A549 (cell line): ENCODE data around the gene DCN. TPM values are rescaled to one million over a fixed set of nuclear protein-coding genes. Genes with fewer than 3 reads are reported as not detected.

ENCODE experiments used
- ATAC-seq, 2 experiments: fragments of 200-7000 bp in 1 of 2; fragments of >200 bp in 1 of 2; cut with Nextera tagmentation in 1 of 2; cut with Tn5 transposase in 1 of 2; 3 replicates each; pipeline versions ENCODE4 v1.8.0 to v1.9.1; 2018 to 2020; ENCODE audit warnings: mild to moderate bottlenecking in 1 of 2, moderate library complexity in 1 of 2
- CTCF ChIA-PET: fragments of 300-600 bp; sonication (Branson Sonifier 250); formaldehyde crosslinking; extraction: SDS; loops from one replicate; lab custom pipeline; 2021; ENCODE audit warnings: antibody characterized with exemption, inconsistent platforms; lab: Yijun Ruan, JAX
- POLR2A ChIA-PET: fragments of 350-600 bp; formaldehyde crosslinking; extraction: SDS; loops from one replicate; lab custom pipeline; 2021; ENCODE audit warnings: antibody characterized with exemption, inconsistent platforms; lab: Yijun Ruan, JAX
- DNase-seq, 2 experiments: peaks; one replicate each; pipeline versions ENCODE4 v3.0.0 to v3.0.0-alpha.2; 2011 to 2016; ENCODE audit warnings: low read depth in 1 of 2, low spot score in 1 of 2
- FAIRE-seq: peaks from 2 replicates; lab custom pipeline; 2011; peaks lifted over from hg19 to GRCh38; lab: Jason Lieb, UNC
- H3K27ac ChIP-seq, 2 experiments: fragments of >200 bp; sonication (Bioruptor Twin); formaldehyde crosslinking; 3 replicates each; pipeline ENCODE4 v1.5.1; 2016 to 2017
- H3K4me1 ChIP-seq: fragments of >200 bp; sonication (Bioruptor Twin); formaldehyde crosslinking; 3 replicates; pipeline ENCODE4 v1.6.1; 2016
- H3K4me2 ChIP-seq: fragments of >200 bp; sonication (Bioruptor Twin); formaldehyde crosslinking; 3 replicates; pipeline ENCODE4 v1.6.1; 2016
- H3K4me3 ChIP-seq: fragments of >200 bp; sonication (Bioruptor Twin); formaldehyde crosslinking; 3 replicates; pipeline ENCODE4 v1.5.1; 2016
- H3K9me3 ChIP-seq: fragments of >200 bp; sonication (Bioruptor Twin); formaldehyde crosslinking; 3 replicates; pipeline ENCODE4 v1.6.1; 2016
- E2F6 ChIP-seq: IDR thresholded peaks from 2 replicates; pipeline ENCODE4 v1.6.1; 2012; ENCODE audit warnings: low read depth, borderline replicate concordance
- EHMT2 ChIP-seq: fragments of 200-600 bp; sonication (generic); IDR thresholded peaks from 2 replicates; pipeline ENCODE4 v1.6.1; 2016; ENCODE audit warnings: antibody characterized with exemption, low read depth, mild to moderate bottlenecking, moderate library complexity
- EP300 ChIP-seq, 2 experiments: fragments of >200 bp; sonication (Bioruptor Twin); formaldehyde crosslinking; IDR thresholded peaks; 2 replicates in 1 of 2; 3 replicates in 1 of 2; pipeline ENCODE4 v1.6.1; 2016 to 2017
- FOXS1 ChIP-seq: fragments of 250-450 bp; sonication (Bioruptor Pico); IDR thresholded peaks from 2 replicates; pipeline ENCODE4 v1.5.0; 2020; ENCODE audit warnings: mild to moderate bottlenecking, moderate library complexity
- GATA3 ChIP-seq: IDR thresholded peaks from 2 replicates; pipeline ENCODE4 v1.6.1; 2012; ENCODE audit warnings: borderline replicate concordance
- HEYL ChIP-seq: fragments of 250-450 bp; sonication (Bioruptor Pico); IDR thresholded peaks from 2 replicates; pipeline ENCODE4 v1.8.0; 2021; ENCODE audit warnings: mild to moderate bottlenecking, moderate library complexity
- HOXB13 ChIP-seq: fragments of 250-450 bp; sonication (Bioruptor Pico); IDR thresholded peaks from 2 replicates; pipeline ENCODE4 v1.5.0; 2020; ENCODE audit warnings: low read depth, mild to moderate bottlenecking, moderate library complexity
- HOXB5 ChIP-seq: fragments of 250-450 bp; sonication (Bioruptor Pico); IDR thresholded peaks from 2 replicates; pipeline ENCODE4 v1.5.0; 2020; ENCODE audit warnings: mild to moderate bottlenecking, moderate library complexity
- JUN ChIP-seq, 2 experiments: fragments of >200 bp; sonication (Bioruptor Twin); formaldehyde crosslinking; IDR thresholded peaks; 2 replicates in 1 of 2; 3 replicates in 1 of 2; pipeline ENCODE4 v1.6.1; 2016 to 2017
- JUNB ChIP-seq: fragments of >200 bp; sonication (Bioruptor Twin); formaldehyde crosslinking; IDR thresholded peaks from 2 replicates; pipeline ENCODE4 v1.6.1; 2016
- KDM1A ChIP-seq: fragments of 200-600 bp; sonication (generic); IDR thresholded peaks from 2 replicates; pipeline ENCODE4 v1.6.1; 2016; ENCODE audit warnings: low read depth, mild to moderate bottlenecking
- MAFK ChIP-seq: fragments of 450-650 bp; IDR thresholded peaks from 2 replicates; pipeline ENCODE4 v1.6.1; 2014; ENCODE audit not compliant: partially characterized antibody
- NFE2L2 ChIP-seq: fragments of 150-350 bp; conservative IDR thresholded peaks from 2 replicates; pipeline ENCODE4 v1.6.1; 2014; ENCODE audit warnings: low read length
- RAD21 ChIP-seq, 2 experiments: fragments of >200 bp in 1 of 2; sonication (Bioruptor Twin) in 1 of 2; formaldehyde crosslinking in 1 of 2; IDR thresholded peaks in 1 of 2; conservative IDR thresholded peaks in 1 of 2; 2 replicates in 1 of 2; 3 replicates in 1 of 2; pipeline ENCODE4 v1.6.1; 2012 to 2018; ENCODE audit warnings: inconsistent platforms in 1 of 2
- RARB ChIP-seq: fragments of 250-450 bp; sonication (Bioruptor Pico); IDR thresholded peaks from 2 replicates; pipeline ENCODE4 v1.8.0; 2021; ENCODE audit warnings: mild to moderate bottlenecking, moderate library complexity
- SMC3 ChIP-seq: fragments of >200 bp; sonication (Bioruptor Twin); formaldehyde crosslinking; IDR thresholded peaks from 3 replicates; pipeline ENCODE4 v1.6.1; 2018; ENCODE audit warnings: inconsistent platforms
- ZNF302 ChIP-seq: fragments of 250-450 bp; sonication (Bioruptor Pico); IDR thresholded peaks from 2 replicates; pipeline ENCODE4 v1.9.0; 2021; ENCODE audit warnings: inconsistent platforms, mild to moderate bottlenecking, moderate library complexity
- ZSCAN20 ChIP-seq: fragments of 250-450 bp; sonication (Bioruptor Pico); IDR thresholded peaks from 2 replicates; pipeline ENCODE4 v1.8.0; 2022; ENCODE audit warnings: mild to moderate bottlenecking, moderate library complexity
- WGBS: methylation state at CpG from one replicate; pipeline ENCODE4 v1.1.6; 2017; ENCODE audit errors: missing lambda C conversion rate; 5-methylcytosine and 5-hydroxymethylcytosine counted together
- polyA plus RNA-seq, 4 experiments: library from polyadenylated mRNA; depleted of rRNA in 3 of 4; stranded (reverse); fragments of >200 nt; fragmentation: RNase III in 1 of 4; extraction: RNeasy Plus Mini Kit Qiagen cat#74134 plus additional on column Dnase treatment in 1 of 4; gene quantifications; 2 replicates in 3 of 4; 3 replicates in 1 of 4; pipeline ENCODE4 v1.2.3, GENCODE V29; 2011 to 2017
- TF ChIP-seq, protein P1 (sequence below): IDR thresholded peaks from 2 replicates; pipeline ENCODE4 v1.6.1; 2012
- TF ChIP-seq, protein P2 (sequence below): fragments of >200 bp; sonication (Bioruptor Twin); formaldehyde crosslinking; IDR thresholded peaks from 3 replicates; pipeline ENCODE4 v1.6.1; 2016
- TF ChIP-seq, protein P3 (sequence below): fragments of 200-600 bp; sonication (generic); IDR thresholded peaks from 2 replicates; pipeline ENCODE4 v1.6.1; 2016; ENCODE audit warnings: antibody characterized with exemption, mild to moderate bottlenecking, moderate library complexity

Gene DCN
- polyA plus RNA-seq, 2 of the 4 experiments (the other 2 are of a cell fraction), result 1.0 TPM; not detected in 1

- no peak overlapping the region for H3K4me3 ChIP-seq
- no peak for TF ChIP-seq HOXB5 (CRISPR knock-in tag)
- no peak for TF ChIP-seq E2F6
- TF ChIP-seq RAD21 (conservative IDR thresholded peaks at IDR 0.05 in 1 of 2, IDR thresholded peaks at IDR 0.05 in 1 of 2), result no peak
- no peak for TF ChIP-seq RARB (CRISPR knock-in tag)
- TF ChIP-seq, protein P1, sequence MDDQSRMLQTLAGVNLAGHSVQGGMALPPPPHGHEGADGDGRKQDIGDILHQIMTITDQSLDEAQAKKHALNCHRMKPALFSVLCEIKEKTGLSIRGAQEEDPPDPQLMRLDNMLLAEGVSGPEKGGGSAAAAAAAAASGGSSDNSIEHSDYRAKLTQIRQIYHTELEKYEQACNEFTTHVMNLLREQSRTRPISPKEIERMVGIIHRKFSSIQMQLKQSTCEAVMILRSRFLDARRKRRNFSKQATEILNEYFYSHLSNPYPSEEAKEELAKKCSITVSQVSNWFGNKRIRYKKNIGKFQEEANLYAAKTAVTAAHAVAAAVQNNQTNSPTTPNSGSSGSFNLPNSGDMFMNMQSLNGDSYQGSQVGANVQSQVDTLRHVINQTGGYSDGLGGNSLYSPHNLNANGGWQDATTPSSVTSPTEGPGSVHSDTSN, result no peak
- TF ChIP-seq, protein P2, sequence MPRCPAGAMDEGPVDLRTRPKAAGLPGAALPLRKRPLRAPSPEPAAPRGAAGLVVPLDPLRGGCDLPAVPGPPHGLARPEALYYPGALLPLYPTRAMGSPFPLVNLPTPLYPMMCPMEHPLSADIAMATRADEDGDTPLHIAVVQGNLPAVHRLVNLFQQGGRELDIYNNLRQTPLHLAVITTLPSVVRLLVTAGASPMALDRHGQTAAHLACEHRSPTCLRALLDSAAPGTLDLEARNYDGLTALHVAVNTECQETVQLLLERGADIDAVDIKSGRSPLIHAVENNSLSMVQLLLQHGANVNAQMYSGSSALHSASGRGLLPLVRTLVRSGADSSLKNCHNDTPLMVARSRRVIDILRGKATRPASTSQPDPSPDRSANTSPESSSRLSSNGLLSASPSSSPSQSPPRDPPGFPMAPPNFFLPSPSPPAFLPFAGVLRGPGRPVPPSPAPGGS, result no peak
- TF ChIP-seq ZNF302 (CRISPR knock-in tag), result no peak
- TF ChIP-seq HEYL (CRISPR knock-in tag), result no peak
- no peak for TF ChIP-seq JUN (IDR thresholded peaks at IDR 0.05)
- no peak for TF ChIP-seq ZSCAN20 (CRISPR knock-in tag)
- TF ChIP-seq, protein P3, sequence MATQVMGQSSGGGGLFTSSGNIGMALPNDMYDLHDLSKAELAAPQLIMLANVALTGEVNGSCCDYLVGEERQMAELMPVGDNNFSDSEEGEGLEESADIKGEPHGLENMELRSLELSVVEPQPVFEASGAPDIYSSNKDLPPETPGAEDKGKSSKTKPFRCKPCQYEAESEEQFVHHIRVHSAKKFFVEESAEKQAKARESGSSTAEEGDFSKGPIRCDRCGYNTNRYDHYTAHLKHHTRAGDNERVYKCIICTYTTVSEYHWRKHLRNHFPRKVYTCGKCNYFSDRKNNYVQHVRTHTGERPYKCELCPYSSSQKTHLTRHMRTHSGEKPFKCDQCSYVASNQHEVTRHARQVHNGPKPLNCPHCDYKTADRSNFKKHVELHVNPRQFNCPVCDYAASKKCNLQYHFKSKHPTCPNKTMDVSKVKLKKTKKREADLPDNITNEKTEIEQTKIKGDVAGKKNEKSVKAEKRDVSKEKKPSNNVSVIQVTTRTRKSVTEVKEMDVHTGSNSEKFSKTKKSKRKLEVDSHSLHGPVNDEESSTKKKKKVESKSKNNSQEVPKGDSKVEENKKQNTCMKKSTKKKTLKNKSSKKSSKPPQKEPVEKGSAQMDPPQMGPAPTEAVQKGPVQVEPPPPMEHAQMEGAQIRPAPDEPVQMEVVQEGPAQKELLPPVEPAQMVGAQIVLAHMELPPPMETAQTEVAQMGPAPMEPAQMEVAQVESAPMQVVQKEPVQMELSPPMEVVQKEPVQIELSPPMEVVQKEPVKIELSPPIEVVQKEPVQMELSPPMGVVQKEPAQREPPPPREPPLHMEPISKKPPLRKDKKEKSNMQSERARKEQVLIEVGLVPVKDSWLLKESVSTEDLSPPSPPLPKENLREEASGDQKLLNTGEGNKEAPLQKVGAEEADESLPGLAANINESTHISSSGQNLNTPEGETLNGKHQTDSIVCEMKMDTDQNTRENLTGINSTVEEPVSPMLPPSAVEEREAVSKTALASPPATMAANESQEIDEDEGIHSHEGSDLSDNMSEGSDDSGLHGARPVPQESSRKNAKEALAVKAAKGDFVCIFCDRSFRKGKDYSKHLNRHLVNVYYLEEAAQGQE, result no peak
- TF ChIP-seq NFE2L2, result no peak
- TF ChIP-seq FOXS1, result no peak
- no peak for TF ChIP-seq JUNB
- TF ChIP-seq KDM1A, result no peak
- TF ChIP-seq, all 56 proteins: peak for 0
- Histone ChIP-seq H3K27ac (no peak overlapping the region), H3K4me2 (no peak overlapping the region), H3K9me3 (0 out of 3 replicates have a peak, but pooled peaks cover 1% of the 10 kb centered on the region), H3K4me1 (no peaks in the 10 kb centered on the region)
- CTCF ChIA-PET, result no interaction called here
- no peak for DNase-seq
- 4% methylated on average over 2 of the region's 2 CpGs for WGBS
- POLR2A ChIA-PET, result no interaction called here
- no peak for FAIRE-seq
- no peak for ATAC-seq
Observed at GRCh38 chr12:91191513-91192111, 9.0 kb upstream of the DCN start.

DNA sequence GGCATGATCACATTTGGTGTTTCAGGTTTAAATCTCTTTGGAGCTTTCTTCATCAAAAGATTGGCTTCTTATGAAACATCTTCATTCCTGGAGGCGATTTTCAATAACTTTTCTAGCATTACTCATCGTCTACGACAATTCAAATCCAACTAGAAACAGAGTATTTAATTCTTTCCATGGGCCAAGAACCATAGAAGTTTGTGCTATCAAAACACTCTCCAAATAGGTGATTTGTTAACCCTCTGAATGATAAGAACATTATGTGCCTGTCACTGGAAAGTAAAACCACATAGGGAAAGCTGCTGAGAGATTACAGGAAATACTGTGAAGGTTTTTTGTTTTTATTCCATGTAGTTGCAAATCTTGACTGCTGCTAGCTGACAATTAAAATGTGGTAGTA, 6.9 kb upstream of the DCN start:
- FAIRE-seq, result no peak
- Histone ChIP-seq H3K4me1 (no peaks in the 10 kb centered on the region), H3K9me3 (no peaks in the 10 kb centered on the region), H3K27ac (no peak overlapping the region), H3K4me3 (no peak overlapping the region), H3K4me2 (no peak overlapping the region)
- ATAC-seq, result no peak
- ChIA-PET CTCF (no interaction called here), POLR2A (no interaction called here)
- TF ChIP-seq MAFK (no peak), RARB (CRISPR knock-in tag) (no peak)
- no peak for DNase-seq
- 18% methylated on average over 3 of the region's 3 CpGs for WGBS

DNA sequence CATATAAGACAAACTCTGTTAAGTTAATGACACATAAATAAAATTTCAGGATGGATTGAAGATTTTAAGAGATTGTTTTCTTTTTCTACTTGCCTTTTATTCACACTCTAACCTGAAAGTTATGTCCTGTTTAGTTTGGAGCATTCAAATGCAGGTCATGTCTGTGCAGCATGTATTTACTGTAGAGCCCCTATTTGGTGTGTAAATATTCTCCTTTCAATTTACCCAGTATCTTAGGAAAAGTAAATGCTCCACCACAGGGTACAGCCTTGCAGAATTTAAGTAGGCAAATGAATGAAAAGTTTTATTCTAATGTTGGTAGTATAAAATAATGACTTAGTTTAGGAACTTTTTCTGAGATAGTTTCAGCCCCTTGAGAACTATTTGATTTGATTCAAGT, 6.2 kb upstream of the DCN start:
- Histone ChIP-seq H3K27ac (no peak overlapping the region), H3K4me3 (no peak overlapping the region), H3K9me3 (no peaks in the 10 kb centered on the region), H3K4me1 (no peaks in the 10 kb centered on the region)
- DNase-seq, result no peak
- no peak for FAIRE-seq
- TF ChIP-seq EP300 (IDR thresholded peaks at IDR 0.05), result no peak
- TF ChIP-seq EHMT2, result no peak
- TF ChIP-seq GATA3, result no peak
- no peak for TF ChIP-seq SMC3
- TF ChIP-seq HOXB13, result no peak
- TF ChIP-seq, all 56 proteins: peak for 0
- no peak for ATAC-seq
- CTCF ChIA-PET, result no interaction called here
- POLR2A ChIA-PET, result no interaction called here
- no peak overlapping the region for H3K4me2 ChIP-seq
